Neuronal stem cell (in vitro differentiated cells): ENCODE results near the gene NAALADL2.
A peak's percentile ranks its signal among the peaks of the same experiment; 100 is the strongest.

Experiments
- DNase-seq: peaks from one replicate; pipeline ENCODE4 v3.0.0-alpha.2; 2013; ENCODE audit warnings: low spot score
- H2AFZ ChIP-seq: one replicate; pipeline ENCODE4 v1.6.1; 2013; ENCODE audit warnings: mild to moderate bottlenecking, low read length, inconsistent platforms
- H2AK5ac ChIP-seq: 2 replicates; pipeline ENCODE4 v1.6.1; 2013; ENCODE audit warnings: low read depth, mild to moderate bottlenecking, inconsistent platforms, low read length, moderate library complexity, mixed read lengths
- H2BK120ac ChIP-seq: 2 replicates; pipeline ENCODE4 v1.6.1; 2013; ENCODE audit warnings: low read depth, mild to moderate bottlenecking, inconsistent platforms, low read length, moderate library complexity, mixed read lengths
- H2BK12ac ChIP-seq: one replicate; pipeline ENCODE4 v1.6.1; 2013; ENCODE audit warnings: low read length, inconsistent platforms
- H2BK15ac ChIP-seq: 2 replicates; pipeline ENCODE4 v1.6.1; 2013; ENCODE audit warnings: mild to moderate bottlenecking, low read length, inconsistent platforms, mixed read lengths
- H2BK5ac ChIP-seq: one replicate; pipeline ENCODE4 v1.6.1; 2013; ENCODE audit warnings: inconsistent platforms, mild to moderate bottlenecking, low read length, moderate library complexity
- H3K14ac ChIP-seq: one replicate; pipeline ENCODE4 v1.6.1; 2013; ENCODE audit warnings: low read length, inconsistent platforms
- H3K18ac ChIP-seq: 2 replicates; pipeline ENCODE4 v1.6.1; 2013; ENCODE audit warnings: low read length, inconsistent platforms
- H3K23ac ChIP-seq: 2 replicates; pipeline ENCODE4 v1.6.1; 2013; ENCODE audit warnings: low read depth, mild to moderate bottlenecking, mixed read lengths, low read length, inconsistent platforms; ENCODE audit not compliant: poor library complexity
- H3K27ac ChIP-seq: replicated peaks from 3 replicates; pipeline ENCODE4 v1.5.1; 2013; ENCODE audit warnings: low read length, inconsistent platforms
- H3K27me3 ChIP-seq, 3 experiments: 2 replicates each; pipeline ENCODE4 v1.6.1; 2013; ENCODE audit warnings: low read length in 3 of 3, mild to moderate bottlenecking in 2 of 3, inconsistent platforms in 1 of 3, low read depth in 1 of 3, mixed read lengths in 1 of 3, moderate library complexity in 1 of 3; ENCODE audit not compliant: control insufficient read depth in 3 of 3, insufficient read depth in 3 of 3
- H3K36me3 ChIP-seq, 2 donors: replicated peaks in 1 of 2; 2 replicates each; pipeline ENCODE4 v1.6.1; 2013; ENCODE audit warnings: low read length in 2 of 2; ENCODE audit not compliant: control insufficient read depth in 2 of 2, insufficient read depth in 2 of 2
- H3K4ac ChIP-seq: 2 replicates; pipeline ENCODE4 v1.6.1; 2013; ENCODE audit warnings: inconsistent platforms, mild to moderate bottlenecking, low read length, moderate library complexity
- H3K4me1 ChIP-seq, 2 donors: 1 replicate in 1 of 2; 2 replicates in 1 of 2; pipeline ENCODE4 v1.6.1; 2013; ENCODE audit warnings: low read length in 2 of 2, low read depth in 1 of 2; ENCODE audit not compliant: control insufficient read depth in 2 of 2, insufficient read depth in 1 of 2
- H3K4me2 ChIP-seq: one replicate; pipeline ENCODE4 v1.6.1; 2013; ENCODE audit warnings: mild to moderate bottlenecking, low read length, inconsistent platforms; ENCODE audit not compliant: insufficient read depth, poor library complexity, severe bottlenecking
- H3K4me3 ChIP-seq, 2 donors: 2 replicates each; pipeline ENCODE4 v1.5.1; 2013; ENCODE audit warnings: low read length in 2 of 2, mild to moderate bottlenecking in 2 of 2, inconsistent platforms in 1 of 2, moderate library complexity in 1 of 2
- H3K79me1 ChIP-seq: one replicate; pipeline ENCODE4 v1.6.1; 2013; ENCODE audit warnings: low read depth, mild to moderate bottlenecking, inconsistent platforms, low read length, moderate library complexity
- H3K9ac ChIP-seq: one replicate; pipeline ENCODE4 v1.6.1; 2013; ENCODE audit warnings: mild to moderate bottlenecking, low read depth, low read length, inconsistent platforms; ENCODE audit not compliant: poor library complexity
- H3K9me3 ChIP-seq, 2 donors: replicated peaks in 1 of 2; 2 replicates each; pipeline versions ENCODE3 to v1.6.1; 2013; ENCODE audit warnings: low read length in 2 of 2, mild to moderate bottlenecking in 2 of 2, inconsistent platforms in 1 of 2, low read depth in 1 of 2, mixed read lengths in 1 of 2, moderate library complexity in 1 of 2; ENCODE audit not compliant: control insufficient read depth in 2 of 2, insufficient read depth in 1 of 2
- H4K8ac ChIP-seq: one replicate; pipeline ENCODE4 v1.6.1; 2013; ENCODE audit warnings: low read depth, mild to moderate bottlenecking, inconsistent platforms, low read length, moderate library complexity
- H4K91ac ChIP-seq: one replicate; pipeline ENCODE4 v1.6.1; 2013; ENCODE audit warnings: low read length, low read depth, mild to moderate bottlenecking, inconsistent platforms; ENCODE audit not compliant: poor library complexity
- WGBS, 2 donors: extraction: QIAGEN DNeasy Blood & Tissue Kit; methylation state at CpG; one replicate each; pipeline ENCODE4 v1.1.7; 2013; ENCODE audit warnings: missing lambda C conversion rate in 2 of 2, mixed read lengths in 1 of 2; ENCODE audit not compliant: insufficient read length in 2 of 2, insufficient replicate concordance in 1 of 2; ENCODE audit errors: extremely low coverage in 2 of 2; 5-methylcytosine and 5-hydroxymethylcytosine counted together

The NAALADL2 gene

DNA sequence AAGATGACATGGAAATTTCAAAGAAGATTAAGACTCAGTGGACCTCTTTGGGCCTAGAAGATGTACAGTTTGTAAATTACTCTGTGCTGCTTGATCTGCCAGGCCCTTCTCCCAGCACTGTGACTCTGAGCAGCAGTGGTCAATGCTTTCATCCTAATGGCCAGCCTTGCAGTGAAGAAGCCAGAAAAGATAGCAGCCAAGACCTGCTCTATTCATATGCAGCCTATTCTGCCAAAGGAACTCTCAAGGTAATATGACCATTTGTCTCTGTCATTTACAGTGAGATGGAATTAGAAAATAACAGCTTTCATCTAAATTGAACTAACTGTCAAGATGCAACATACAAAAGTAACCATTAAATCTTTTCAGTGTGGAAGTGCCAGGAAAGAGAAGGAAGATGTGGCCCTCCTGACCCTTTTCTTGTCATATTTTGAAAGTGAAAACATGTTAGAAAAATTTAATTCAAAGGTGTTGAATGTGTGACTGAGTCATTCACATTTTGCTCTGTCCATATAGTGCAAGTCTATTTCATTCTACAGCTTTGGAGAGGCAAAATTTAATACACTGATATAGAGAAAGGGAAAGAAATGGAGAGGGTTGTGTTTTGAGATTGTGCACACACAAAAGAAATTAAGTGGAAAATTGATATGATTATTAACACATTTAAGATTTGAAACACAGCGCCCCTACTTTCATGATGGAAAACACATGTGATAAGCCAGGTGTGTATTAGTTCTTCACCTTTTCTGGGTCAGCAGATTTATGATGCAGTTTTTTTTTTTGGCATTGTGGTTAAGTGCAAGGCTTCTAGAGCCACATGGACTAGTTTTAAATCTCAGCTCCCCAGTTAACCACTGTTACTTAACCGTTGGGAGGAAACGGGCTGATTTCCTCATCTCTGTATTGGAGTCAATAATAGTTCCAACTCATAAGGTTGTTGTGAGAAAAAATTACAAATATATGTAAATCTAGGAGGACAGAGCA, 375.1 kb downstream of the NAALADL2 start:
- no peak overlapping the region for H2AK5ac ChIP-seq
- no CpG with 5 or more reads among the region's 3 CpGs for WGBS, 2 donors
- H3K27ac ChIP-seq = no peak overlapping the region
- H2BK12ac ChIP-seq = no peak overlapping the region
- H3K4me2 ChIP-seq = no peak overlapping the region
- no peaks in the 10 kb centered on the region for H3K79me1 ChIP-seq
- H4K8ac ChIP-seq = no peak overlapping the region
- H3K9me3 ChIP-seq = no peaks in the 10 kb centered on the region
- no peak overlapping the region for H3K4ac ChIP-seq
- no peak overlapping the region for H3K23ac ChIP-seq
- no peak overlapping the region for H3K4me3 ChIP-seq
- H2AFZ ChIP-seq = no peak overlapping the region
- no peak overlapping the region for H3K9ac ChIP-seq
- H2BK15ac ChIP-seq = no peak overlapping the region
- H3K18ac ChIP-seq = no peak overlapping the region
- no peaks in the 10 kb centered on the region for H3K4me1 ChIP-seq
- no peak overlapping the region for H4K91ac ChIP-seq
- no peaks in the 10 kb centered on the region for H3K27me3 ChIP-seq
- H2BK120ac ChIP-seq = no peak overlapping the region
- no peak for DNase-seq
- no peaks in the 10 kb centered on the region for H3K36me3 ChIP-seq
- H3K14ac ChIP-seq = no peak overlapping the region
- no peak overlapping the region for H2BK5ac ChIP-seq

DNA sequence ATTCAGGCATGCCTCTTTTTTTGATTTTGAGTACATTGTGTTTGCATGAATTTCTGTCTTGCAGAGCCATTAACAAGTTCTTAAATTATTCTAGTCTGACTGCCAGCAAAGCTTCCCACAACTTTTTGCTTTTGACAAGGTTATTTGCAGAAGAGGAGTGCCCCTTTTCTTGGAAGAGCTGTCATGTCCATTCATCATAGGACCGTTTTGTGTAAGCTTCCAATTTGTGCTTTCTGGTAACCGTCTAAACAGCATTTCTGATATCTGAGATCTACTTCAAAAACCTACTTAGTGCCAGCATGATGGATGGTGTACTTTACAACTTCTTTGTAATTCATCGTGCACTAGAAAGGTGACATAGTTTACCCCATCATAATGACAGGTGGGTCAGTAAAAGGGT, 379.7 kb downstream of the NAALADL2 start:
- Histone ChIP-seq H3K36me3 (no peaks in the 10 kb centered on the region), H4K91ac (no peak overlapping the region), H2BK12ac (no peak overlapping the region), H3K27me3 (no peaks in the 10 kb centered on the region), H2BK15ac (no peak overlapping the region), H3K23ac (no peak overlapping the region), H2BK120ac (no peak overlapping the region), H2BK5ac (no peak overlapping the region), H2AFZ (peak overlapping the region; percentile 67), H3K4me3 (no peak overlapping the region), H3K9me3 (no peaks in the 10 kb centered on the region), H3K14ac (no peak overlapping the region), H3K18ac (no peak overlapping the region), H3K9ac (no peak overlapping the region), H3K79me1 (no peaks in the 10 kb centered on the region), H3K27ac (no peak overlapping the region), H3K4me2 (no peak overlapping the region), H3K4ac (no peak overlapping the region), H3K4me1 (no peaks in the 10 kb centered on the region), H2AK5ac (no peak overlapping the region), H4K8ac (no peak overlapping the region)
- no peak for DNase-seq
- WGBS, 2 donors = no CpG with 5 or more reads among the region's 3 CpGs

DNA sequence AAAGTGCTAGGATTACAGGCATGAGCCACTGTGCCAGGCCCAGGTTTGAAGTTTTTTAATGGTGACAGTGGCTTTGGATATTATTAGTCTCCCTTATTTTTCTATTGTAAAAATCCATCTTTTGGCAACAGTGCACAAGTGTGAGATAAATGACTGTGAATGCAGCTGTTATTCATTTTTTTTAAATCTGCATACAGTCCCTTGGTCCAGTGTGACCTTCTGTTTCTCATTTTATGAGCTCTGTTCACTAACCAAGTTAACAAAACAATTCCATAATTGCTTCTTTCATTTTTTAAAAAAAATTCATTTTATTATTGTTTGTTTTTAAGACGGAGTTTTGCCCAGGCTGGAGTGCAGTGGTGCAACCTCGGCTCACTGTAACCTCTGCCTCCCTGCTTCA, 381.8 kb downstream of the NAALADL2 start:
- Histone ChIP-seq H3K4ac (no peak overlapping the region), H3K27me3 (no peaks in the 10 kb centered on the region), H2AK5ac (no peak overlapping the region), H3K27ac (no peak overlapping the region), H2BK12ac (no peak overlapping the region), H4K91ac (no peak overlapping the region), H3K14ac (no peak overlapping the region), H3K4me2 (no peak overlapping the region), H2BK120ac (no peak overlapping the region), H3K23ac (no peak overlapping the region), H3K9me3 (no peaks in the 10 kb centered on the region), H3K9ac (no peak overlapping the region), H2BK5ac (no peak overlapping the region), H4K8ac (no peak overlapping the region), H3K18ac (no peak overlapping the region), H3K79me1 (no peaks in the 10 kb centered on the region), H2AFZ (no peak overlapping the region), H3K36me3 (no peaks in the 10 kb centered on the region), H3K4me1 (no peaks in the 10 kb centered on the region), H2BK15ac (no peak overlapping the region), H3K4me3 (no peak overlapping the region)
- DNase-seq = no peak
- WGBS, 2 donors = no CpG with 5 or more reads among the region's 2 CpGs

DNA sequence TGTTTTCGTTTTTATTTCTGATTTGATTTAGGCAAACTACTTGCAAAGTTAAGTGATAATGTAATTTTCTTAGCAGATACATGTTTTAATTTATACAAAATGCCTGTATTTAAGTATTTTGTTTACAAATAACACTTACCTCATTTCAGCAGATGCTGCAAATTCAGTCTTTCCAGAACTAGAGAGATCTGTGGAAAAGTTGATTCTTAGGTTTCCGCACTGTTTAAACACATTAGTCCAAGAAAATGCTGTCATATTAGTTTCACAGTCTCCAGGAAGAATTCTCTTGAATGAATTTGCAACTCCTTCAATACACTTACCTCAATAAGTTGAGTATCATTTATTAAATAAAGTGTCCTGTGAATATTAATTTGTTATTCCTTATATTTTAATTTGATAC, 383.1 kb downstream of the NAALADL2 start:
- Histone ChIP-seq H3K14ac (no peak overlapping the region), H3K4me3 (no peak overlapping the region), H3K79me1 (no peaks in the 10 kb centered on the region), H2AK5ac (no peak overlapping the region), H3K27me3 (no peaks in the 10 kb centered on the region), H2BK15ac (no peak overlapping the region), H3K23ac (no peak overlapping the region), H2BK12ac (no peak overlapping the region), H3K18ac (no peak overlapping the region), H3K4me2 (no peak overlapping the region), H3K9ac (no peak overlapping the region), H3K4ac (no peak overlapping the region), H3K4me1 (no peaks in the 10 kb centered on the region), H3K36me3 (no peaks in the 10 kb centered on the region), H4K8ac (no peak overlapping the region), H2BK120ac (no peak overlapping the region), H2BK5ac (no peak overlapping the region), H4K91ac (no peak overlapping the region), H2AFZ (no peak overlapping the region), H3K9me3 (no peaks in the 10 kb centered on the region), H3K27ac (no peak overlapping the region)
- no peak for DNase-seq
- WGBS, 2 donors = no CpG with 5 or more reads among the region's 2 CpGs
